ENCODE measurements around the gene DPCD.
"Not testable (repeated sequence)": the region's sequence is repeated elsewhere in the genome, so short reads cannot be mapped to it uniquely, and the experiment has no call there.

The DPCD gene

GRCh38 chr10:101588879-101589278, 758 bp downstream of the DPCD start:
- peak overlapping the region; percentile 75 for H3K4me3 ChIP-seq (ENCODE audit: low read depth, low read length)
- TF ChIP-seq CTCF (IDR thresholded peaks at IDR 0.05; ENCODE audit: control insufficient read depth, extremely low read depth, insufficient read depth): no peak
- no peak for DNase-seq (ENCODE audit: low read depth)

- not testable (repeated sequence) for H3K4me3 ChIP-seq (ENCODE audit: low read depth, low read length); DNase-seq (ENCODE audit: low read depth)
Measured at GRCh38 chr10:101593331-101593730, 5.2 kb downstream of the DPCD start.

GRCh38 chr10:101595591-101596433, 7.7 kb downstream of the DPCD start:
- peak; percentile 34 for DNase-seq (ENCODE audit: low read depth)
- no peak for TF ChIP-seq CTCF (IDR thresholded peaks at IDR 0.05; ENCODE audit: control insufficient read depth, extremely low read depth, insufficient read depth)
- peak overlapping the region; percentile 16; the same call in 1 of the 2 replicates for H3K4me3 ChIP-seq (ENCODE audit: low read depth, low read length)

GRCh38 chr10:101597091-101597900, 9.2 kb downstream of the DPCD start:
- H3K4me3 ChIP-seq (ENCODE audit: low read depth, low read length): no peak overlapping the region
- no peak for DNase-seq (ENCODE audit: low read depth)
- no peak for TF ChIP-seq CTCF (IDR thresholded peaks at IDR 0.05; ENCODE audit: control insufficient read depth, extremely low read depth, insufficient read depth)

GRCh38 chr10:101601541-101601940, 13.4 kb downstream of the DPCD start:
- DNase-seq (ENCODE audit: low read depth): no peak
- no peak for TF ChIP-seq CTCF (IDR thresholded peaks at IDR 0.05; ENCODE audit: control insufficient read depth, extremely low read depth, insufficient read depth)
- no peak overlapping the region for H3K4me3 ChIP-seq (ENCODE audit: low read depth, low read length)

- no peak overlapping the region for H3K4me3 ChIP-seq (ENCODE audit: low read depth, low read length)
- peak; percentile 91 for TF ChIP-seq CTCF (IDR thresholded peaks at IDR 0.05; ENCODE audit: control insufficient read depth, extremely low read depth, insufficient read depth)
- peak; percentile 19 for DNase-seq (ENCODE audit: low read depth)
Measured at GRCh38 chr10:101602761-101603398, 14.8 kb downstream of the DPCD start.

GRCh38 chr10:101607124-101607523, 19.0 kb downstream of the DPCD start:
- H3K4me3 ChIP-seq (ENCODE audit: low read depth, low read length): no peak overlapping the region
- TF ChIP-seq CTCF (IDR thresholded peaks at IDR 0.05; ENCODE audit: control insufficient read depth, extremely low read depth, insufficient read depth): no peak
- DNase-seq (ENCODE audit: low read depth): no peak

Data from LNCaP clone FGC (cell line).